ENCODE measurements around the gene CHST15.

Gene CHST15

GRCh38 chr10:123997486-123998196, 95.8 kb downstream of the CHST15 start:
- peak; percentile 63 for DNase-seq (ENCODE audit: low spot score)

DNA sequence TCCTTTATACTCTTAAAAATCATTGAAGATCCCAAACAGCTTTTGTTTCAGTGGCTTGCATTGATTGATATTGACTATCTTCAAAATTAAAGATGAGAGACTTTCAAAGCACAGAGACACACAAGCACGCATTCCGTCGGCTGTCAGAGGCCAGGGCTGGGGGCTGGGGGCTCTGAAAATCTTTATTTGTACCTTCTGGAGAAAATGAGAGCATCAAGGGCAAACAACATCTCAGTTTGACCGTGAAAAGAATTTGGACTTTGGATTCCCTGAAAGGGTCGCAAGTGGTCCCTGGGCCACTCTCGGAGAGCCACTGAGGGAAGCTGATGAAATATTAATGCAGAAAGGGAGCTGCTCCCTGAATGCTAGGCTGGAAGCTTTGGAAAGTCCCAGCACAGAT, 96.4 kb downstream of the CHST15 start:
- peak; percentile 31 for DNase-seq (ENCODE audit: low spot score)

- DNase-seq (ENCODE audit: low spot score), result no peak
These were observed 97.1 kb downstream of the CHST15 start for GRCh38 chr10:123996302-123996701.

DNA sequence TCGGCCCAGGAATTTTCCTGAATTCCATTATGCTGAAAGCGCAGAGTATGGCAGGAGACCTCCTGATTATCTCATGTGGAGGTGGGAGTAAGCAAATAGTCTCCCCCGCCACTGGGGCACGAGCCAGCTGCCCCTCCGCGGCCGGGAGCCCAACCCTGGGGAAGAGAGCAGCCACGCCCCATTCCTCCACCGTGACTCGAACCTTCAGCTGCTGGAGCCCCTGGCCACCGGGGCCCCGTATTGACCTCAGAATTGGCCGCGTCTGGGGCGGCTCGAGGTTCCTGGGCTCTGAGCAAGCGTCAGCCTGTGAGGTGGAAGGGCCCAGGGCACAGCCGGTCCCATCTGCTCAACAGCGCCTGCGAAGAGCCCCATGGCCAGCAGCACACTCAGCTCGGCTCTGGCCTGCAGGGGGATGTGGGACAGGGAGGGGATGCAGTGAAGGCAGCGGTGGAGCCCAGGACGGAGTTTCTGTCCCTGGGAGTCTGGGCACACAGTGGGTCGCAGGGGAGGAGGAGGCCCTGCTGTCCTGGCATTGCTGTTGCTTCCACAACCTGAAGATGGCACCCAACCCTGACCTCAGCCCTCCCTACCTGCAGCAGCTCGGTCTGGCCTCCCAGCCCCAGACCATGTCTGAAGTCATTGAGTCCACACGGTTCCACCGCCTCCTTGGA, 97.8 kb downstream of the CHST15 start:
- DNase-seq (ENCODE audit: low spot score), result peak; percentile 73

DNA sequence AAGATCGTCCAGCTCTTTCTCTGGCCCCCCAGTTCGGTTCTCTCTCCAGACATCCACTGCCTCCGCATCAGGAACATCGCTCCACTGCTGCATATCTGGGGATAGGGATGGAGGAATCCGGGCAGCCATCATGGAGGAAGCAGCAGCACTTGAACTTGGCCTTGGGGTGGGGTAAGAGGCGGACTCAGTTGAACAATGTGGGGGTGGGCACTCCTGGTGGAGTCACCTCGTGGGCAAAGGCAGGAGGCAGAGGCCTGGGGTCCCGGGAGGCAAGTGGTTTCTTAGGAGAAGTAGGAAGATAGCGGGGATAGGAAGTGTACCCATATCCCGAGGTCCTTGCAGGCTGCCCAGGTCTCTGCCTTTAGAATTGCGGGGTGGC, 98.3 kb downstream of the CHST15 start:
- DNase-seq (ENCODE audit: low spot score), result no peak

- DNase-seq (ENCODE audit: low spot score), result peak; percentile 93
These were observed 98.8 kb downstream of the CHST15 start for GRCh38 chr10:123994417-123995081.

DNA sequence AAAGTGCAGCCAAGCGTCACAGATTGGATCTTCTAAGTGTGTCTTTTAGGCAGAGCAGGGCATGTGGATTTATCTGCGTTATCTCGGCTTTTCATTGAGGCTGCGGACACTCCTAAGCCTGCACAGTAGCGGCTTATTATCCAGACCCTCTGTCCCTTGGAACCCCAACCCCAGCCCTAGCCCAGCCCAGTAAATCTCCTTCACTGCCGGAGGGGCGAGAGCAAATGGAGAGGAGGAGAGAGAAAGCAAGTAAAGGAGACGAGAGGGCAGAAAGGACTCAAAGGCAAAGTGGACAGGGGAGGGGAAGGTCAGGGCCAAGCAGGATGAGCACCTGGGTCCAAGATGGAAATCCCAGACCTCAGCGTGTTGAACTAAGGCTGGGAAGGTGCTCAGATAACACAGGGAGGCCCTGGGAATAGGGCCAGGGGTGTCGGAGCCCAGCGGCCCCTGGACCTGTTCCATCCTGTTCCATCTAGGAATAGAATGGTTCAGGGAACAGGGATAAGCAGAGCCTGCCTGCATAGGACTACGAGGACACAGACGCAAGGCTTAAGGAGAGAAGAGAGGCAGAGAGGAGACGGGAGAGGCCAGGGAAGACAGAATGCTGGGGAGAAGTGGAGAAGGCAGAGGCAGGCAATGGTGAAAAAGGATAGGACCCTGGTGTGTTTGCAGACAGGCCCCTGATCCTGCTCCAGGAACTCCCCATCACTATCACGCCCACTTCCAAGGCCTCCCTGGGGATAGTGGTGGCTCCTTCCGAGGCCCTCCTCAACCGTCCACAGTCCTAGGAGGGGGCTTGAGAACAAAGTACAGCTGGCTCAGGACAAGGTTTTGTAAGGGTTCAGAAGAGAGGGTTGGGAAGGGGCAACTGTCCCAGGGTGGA, 99.6 kb downstream of the CHST15 start:
- DNase-seq (ENCODE audit: low spot score), result peak; percentile 63

GRCh38 chr10:123991611-123992570, 101.5 kb downstream of the CHST15 start:
- DNase-seq (ENCODE audit: low spot score), result no peak

DNA sequence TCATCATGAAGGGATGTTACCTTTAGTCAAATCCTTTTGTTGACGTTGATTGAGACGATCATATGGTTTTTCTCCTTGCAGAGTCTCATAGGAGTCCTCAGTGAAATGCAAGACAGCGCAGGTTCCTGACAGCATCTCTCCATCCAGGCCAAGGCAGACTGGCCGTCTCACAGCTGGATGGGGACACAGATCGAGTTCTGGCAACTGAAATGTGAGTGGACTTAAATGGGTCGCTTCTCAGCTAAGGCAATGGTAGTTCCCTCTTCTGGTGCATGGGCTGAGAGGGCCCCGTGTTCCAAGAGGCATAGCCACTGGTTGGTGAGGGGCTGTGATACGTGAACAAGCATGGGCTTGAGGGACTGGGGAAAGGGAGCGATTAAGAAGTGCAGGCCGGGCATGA, 102.5 kb downstream of the CHST15 start:
- no peak for DNase-seq (ENCODE audit: low spot score)

DNA sequence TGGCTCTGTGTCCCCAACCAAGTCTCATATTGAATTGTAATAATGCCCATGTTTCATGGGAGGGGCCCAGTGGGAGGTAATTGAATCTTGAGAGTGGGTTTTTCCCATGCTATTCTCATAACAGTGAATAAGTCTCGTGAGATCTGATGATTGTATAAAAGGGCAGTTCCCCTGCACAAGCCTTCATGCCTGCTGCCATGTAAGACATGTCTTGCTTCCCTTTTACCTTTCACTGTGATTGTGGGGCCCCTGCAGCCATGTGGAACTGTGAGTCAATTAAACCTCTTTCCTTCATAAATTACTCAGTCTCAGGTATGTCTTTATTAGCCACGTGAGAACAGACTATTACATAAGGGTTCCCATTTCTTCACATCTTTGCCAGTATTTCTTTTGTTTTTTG, 104.7 kb downstream of the CHST15 start:
- no peak for DNase-seq (ENCODE audit: low spot score)

DNA sequence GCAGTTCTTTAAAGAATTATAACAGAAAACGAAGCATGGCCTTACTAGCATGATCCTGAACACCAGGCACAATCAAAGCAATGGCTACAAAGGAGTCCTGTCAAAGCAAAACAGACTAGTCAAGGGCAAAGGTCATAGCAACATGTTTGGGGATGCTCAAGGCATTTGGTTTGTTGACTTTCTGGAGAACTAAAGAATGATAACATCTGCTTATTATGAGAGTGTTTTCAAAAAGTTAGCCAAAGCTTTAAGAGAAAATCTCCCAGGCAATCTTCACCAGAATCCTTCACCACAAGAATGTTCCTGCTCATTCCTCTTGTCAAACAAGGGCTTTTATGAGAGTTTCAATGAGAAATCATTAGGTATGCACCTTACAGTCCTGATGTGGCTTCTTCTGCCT, 106.7 kb downstream of the CHST15 start:
- no peak for DNase-seq (ENCODE audit: low spot score)

DNA sequence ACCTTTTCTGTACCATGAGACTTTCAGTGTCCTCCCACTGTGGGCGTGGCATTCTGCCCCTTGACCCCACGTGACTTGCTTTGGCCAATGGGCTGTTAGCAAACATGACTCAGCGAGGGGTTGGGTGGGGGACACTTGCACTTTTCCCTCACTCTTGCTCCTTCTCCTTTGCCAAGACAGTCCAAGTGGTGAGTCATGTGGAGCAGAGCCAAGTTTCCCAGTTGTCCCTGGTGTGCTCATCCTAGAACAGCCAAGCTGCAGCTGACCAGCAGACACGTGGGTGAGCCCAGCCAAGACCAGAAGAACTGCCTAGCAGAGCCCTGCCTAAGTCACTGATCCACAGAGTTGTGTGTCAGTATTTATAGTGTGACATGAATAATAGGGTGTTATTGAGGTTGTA, 119.0 kb downstream of the CHST15 start:
- no peak for DNase-seq (ENCODE audit: low spot score)

DNA sequence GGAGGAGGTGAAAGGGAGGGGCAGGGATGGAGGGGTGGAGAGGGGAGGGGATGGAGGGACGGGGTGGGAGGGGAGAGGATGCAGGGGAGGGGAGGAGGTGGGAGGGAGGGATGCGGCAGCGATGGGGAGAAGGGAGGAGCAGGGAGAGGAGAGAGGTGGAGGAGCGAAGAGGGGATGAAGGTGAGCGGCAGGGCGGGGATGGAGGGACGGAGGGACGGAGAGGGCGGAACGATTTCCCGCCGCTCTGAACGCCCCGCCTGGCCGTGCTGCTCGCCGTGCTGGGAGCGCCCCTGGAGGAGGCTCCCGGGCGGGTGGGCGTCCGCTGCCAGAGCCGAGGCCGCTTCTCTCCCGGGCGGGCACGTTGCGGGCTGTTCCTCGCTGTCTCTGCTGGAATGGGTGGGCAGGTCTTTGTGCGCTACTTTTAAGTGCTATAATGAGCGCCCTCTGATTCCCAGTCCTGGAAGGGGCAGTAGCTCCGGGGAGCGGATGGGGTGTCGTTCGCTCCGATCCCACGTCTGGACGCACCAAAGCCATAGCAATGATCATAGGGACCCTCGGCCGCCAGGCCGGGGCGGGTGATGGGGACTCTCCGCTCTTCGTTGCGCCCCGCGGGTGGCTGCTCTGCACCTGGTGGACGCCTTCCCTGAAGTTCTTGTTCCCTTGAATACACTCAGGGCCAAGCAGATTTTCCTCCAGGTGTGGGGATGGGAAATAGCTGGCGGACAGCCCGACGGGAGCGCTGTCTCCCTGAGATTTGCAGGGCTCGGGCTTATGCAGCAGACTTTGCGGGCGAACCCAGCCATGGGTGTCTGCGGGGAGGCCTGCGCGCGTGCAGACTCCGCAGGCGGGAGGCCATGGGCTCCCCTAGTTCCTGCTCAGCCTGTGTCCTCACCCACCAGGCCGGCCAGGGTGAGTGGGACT, 120.7 kb downstream of the CHST15 start:
- DNase-seq (ENCODE audit: low spot score), result no peak

GRCh38 chr10:123970927-123971286, 122.5 kb downstream of the CHST15 start:
- DNase-seq (ENCODE audit: low spot score), result no peak

DNA sequence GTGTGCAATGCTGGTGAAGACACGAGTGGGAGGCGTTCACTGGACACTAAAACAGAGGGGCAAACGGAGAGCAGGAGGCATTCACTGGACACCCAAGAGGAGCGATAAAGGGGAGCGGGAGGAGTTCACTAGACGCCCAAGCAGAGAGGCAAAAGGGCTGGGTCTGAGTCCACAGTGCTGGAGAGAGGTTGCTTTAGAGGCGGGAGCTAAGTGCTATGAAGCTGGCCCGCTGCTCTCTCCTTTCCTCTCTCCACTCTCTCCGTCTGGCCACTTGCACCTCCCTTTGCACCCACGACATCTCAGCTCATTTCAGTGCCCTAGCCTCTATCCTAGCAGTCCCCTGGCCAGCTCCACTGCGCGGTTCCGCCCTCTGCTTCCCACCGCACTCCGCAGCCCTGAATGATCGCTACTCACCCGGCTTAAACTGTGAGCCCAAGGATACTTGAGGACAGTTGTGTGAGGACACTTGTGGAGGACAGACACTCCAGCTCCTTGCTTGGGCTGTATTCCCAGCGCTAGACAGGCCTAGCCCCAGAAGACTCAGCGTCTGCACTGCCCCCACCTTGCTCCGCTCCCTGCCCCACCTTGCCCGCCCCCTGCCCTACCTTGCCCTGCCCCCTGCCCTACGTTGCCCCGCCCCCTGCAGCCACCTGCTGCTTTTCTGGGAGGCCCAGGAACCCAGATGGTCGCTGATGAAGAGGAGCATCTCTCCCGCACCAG, 123.0 kb downstream of the CHST15 start:
- no peak for DNase-seq (ENCODE audit: low spot score)

- DNase-seq (ENCODE audit: low spot score), result peak; percentile 79
These were observed 125.7 kb downstream of the CHST15 start for GRCh38 chr10:123967626-123968243.

GRCh38 chr10:123966896-123967231, 126.5 kb downstream of the CHST15 start:
- DNase-seq (ENCODE audit: low spot score), result no peak

GRCh38 chr10:123965973-123966895, 127.2 kb downstream of the CHST15 start:
- DNase-seq (ENCODE audit: low spot score), result no peak
